Measurements from ENCODE around the gene EVI5.
"Not testable (repeated sequence)": the region's sequence is repeated elsewhere in the genome, so short reads cannot be mapped to it uniquely, and the experiment has no call there.

The EVI5 gene

DNA sequence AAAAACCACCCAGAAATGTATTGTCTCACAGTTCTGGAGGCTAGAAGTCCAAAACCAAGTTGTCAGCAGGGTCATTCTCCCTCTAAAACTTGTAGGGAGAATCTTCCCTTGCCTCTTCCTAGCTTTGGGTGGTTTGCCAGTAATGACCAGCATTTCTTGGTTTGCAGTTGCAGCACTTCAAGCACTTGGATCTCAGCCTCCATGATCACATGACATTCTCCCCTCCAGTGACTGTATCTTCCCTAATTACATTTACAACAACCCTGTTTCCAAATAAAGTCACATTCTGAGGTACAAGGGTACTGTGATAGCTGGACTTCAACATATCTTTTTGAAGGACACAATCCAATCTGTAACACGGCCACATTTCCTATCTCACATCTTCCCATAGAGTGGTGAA, 37.2 kb downstream of the EVI5 start:
- no peak for DNase-seq

DNA sequence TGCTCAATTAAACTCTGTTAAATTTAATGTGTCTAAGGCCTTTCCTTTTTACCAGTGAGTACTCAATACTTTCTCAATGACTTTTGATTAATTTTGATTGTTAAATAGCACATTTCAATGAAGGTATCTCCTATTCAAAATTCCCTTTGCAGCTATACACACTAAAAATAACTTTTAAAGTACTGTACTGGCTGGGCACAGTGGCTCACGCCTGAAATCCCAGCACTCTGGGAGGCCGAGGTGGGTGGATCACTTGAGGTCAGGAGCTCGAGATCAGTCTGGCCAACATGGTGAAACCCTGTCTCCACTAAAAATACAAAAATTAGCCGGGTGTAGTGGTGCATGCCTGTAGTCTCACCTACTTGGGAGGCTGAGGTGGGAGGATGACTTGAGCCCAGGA, 38.7 kb downstream of the EVI5 start:
- DNase-seq = not testable (repeated sequence)

DNA sequence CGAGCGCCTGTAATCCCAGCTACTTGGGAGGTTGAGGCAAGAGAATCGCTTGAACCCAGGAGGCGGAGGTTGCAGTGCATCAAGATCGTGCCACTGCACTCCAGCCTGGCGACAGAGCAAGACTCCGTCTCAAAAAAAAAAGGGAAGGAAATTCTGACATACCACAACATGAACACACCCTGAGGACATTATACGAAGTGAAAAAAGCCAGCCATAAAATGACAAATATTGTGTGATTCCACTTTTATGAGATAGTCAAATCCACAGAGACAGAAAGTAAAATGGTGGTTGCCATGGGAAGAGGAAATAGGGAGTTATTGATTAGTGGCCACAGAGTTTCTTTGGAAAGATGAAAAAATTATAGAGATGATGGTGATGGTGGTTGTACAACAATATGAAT, 41.7 kb downstream of the EVI5 start:
- DNase-seq = no peak

DNA sequence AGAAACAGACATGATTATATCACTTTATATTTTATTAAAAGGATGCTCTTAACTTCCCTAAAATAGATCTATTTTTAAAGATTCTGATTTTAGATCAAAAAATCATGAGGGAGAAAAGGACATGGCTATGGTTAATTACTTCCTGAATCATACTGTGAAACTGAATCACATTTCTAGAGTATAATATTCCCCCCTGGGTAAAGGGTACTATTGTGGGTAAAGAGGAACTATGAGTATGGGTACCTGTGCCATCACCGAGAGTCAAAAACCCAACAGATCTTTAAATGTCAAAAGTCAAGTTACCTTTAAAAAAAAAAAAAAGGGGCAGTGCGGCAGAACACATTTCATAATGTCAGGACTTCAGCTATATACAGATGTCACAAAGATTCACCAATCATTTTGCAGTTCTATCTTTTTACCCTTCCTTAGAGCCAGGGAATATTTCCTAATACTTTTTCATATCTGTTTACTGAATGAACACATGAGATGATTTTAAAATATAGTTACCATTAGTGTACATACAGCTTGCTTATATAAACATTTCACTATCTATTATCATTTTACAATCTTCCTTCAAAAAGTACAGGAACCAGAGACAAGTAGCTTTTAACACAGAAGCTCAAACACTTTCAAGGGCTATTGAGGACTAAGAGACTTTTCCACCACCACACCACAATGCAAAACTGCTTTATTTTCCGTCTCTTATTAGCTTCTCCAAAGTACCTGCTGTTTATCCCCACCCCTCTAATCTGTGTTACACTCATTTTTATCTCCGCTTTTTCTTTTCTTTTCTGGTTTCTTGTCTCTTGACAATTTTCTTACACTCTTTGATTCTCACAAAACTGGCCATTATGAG, 45.0 kb downstream of the EVI5 start:
- DNase-seq = no peak

DNA sequence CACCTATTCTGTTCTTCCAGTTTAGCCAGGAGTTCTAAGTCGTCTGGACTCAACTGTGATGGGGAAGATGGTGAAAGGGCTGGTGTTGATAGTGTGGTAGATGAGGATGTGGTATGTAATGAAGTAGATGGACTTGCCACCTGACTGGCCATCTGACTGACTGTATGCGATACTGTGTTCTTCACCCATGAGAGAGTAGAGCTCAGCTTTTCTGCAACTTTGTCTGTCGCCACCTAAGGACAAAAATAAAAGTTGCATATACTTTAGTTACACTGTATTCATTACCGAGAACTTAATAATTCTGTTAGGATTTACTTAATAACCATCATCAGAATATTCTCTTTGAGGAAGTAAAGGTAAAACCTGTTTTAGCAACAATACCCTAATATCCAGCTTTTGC, 48.5 kb downstream of the EVI5 start:
- DNase-seq = no peak

DNA sequence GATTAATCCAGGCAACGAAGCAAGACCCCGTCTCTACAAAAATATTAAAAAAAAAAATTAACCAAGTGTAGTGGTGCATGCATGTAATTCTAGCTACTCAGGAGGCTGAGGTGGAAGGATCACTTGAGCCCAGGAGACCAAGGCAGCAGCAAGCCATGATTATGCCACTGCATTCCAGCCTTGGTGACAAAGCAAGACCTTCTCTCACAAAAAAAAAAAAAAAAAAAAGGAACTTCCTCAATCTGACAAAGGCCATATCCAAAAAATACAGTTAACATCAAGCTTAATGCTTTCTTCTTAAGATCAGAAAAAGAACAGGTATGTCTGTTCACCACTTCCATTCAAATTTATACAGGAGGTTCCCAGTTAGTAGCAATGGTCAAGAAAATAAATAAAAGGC, 54.4 kb downstream of the EVI5 start:
- DNase-seq = no peak

DNA sequence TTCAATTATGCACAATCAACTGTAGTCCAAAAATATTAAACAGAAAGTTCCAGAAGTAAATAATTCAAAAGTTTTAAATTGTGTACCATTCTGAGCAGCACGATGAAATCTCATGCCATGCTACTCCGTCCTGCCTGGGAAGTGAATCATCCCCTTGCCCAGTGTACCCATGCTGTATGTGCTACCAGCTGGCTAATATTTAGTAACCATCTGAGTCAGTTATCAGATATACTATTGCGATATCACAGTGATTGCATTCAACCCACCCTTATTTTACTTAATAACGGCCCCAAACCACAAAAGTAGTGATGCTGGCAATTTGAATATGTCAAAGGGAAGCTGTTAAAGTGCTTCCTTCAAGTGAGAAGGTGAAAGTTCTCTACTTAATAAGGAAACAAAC, 56.2 kb downstream of the EVI5 start:
- DNase-seq = no peak

DNA sequence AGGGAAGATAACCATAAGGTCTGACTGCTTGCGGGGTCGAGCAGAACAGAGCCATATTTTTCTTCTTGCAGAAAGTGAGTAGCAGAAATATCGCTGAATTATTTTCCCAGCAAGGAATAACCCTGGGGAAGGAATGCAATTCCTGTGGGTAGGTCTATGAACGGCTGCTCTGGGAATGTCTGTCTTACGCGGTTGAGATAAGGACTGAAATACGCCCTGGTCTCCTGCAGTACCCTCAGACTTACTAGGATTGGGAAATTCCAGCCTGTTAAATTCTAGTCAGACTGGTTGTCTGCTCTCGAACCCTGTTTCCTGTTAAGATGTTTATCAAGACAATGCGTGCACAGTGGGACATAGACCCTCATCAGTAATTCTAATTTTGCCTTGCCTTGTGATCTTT, 61.2 kb downstream of the EVI5 start:
- peak; percentile 62 for DNase-seq

DNA sequence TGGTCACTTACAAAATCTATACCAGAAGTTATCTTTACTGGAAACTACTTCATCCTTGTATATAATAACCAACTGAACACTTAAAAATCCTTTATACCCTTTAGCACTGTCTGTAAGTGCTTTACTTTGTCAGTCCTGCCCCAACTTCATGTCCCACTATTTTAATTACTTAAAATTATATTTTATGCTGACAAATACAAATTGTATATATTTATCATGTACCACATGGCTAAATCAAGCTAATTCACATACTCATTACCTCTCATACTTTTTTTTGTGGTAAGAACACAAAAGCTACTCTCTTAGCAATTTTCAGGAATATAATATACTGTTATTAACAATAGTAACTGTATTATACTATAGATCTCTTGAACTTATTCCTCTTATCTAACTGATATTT, 63.0 kb downstream of the EVI5 start:
- DNase-seq = no peak

DNA sequence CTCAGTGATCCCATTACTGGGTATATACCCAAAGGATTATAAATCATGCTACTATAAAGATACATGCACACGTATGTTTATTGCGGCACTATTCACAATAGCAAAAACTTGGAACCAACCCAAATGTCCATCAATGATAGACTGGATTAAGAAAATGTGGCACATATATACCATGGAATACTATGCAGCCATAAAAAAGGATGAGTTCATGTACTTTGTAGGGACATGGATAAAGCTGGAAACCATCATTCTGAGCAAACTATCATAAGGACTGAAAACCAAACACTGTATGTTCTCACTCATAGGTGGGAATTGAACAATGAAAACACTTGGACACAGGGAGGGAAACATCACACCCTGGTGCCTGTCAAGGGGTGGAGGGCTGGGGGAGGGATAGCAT, 63.8 kb downstream of the EVI5 start:
- DNase-seq = not testable (repeated sequence)

DNA sequence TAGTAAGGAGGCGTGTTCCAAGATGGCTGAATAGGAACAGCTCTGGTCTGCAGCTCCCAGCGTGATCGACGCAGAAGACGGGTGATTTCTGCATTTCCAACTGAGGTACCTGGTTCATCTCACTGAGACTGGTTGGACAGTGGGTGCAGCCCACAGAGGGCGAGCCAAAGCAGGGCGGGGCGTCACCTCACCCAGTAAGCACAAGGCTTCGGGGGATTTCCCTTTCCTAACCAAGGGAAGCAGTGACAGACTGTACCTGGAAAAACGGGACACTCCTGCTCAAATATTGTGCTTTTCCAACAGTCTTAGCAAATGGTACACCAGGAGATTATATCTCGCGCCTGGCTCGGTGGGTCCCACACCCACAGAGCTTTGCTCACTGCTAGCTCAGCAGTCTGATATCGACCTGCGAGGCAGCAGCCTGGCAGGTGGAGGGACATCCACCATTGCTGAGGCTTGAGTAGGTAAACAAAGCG, 69.4 kb downstream of the EVI5 start:
- not testable (repeated sequence) for DNase-seq

DNA sequence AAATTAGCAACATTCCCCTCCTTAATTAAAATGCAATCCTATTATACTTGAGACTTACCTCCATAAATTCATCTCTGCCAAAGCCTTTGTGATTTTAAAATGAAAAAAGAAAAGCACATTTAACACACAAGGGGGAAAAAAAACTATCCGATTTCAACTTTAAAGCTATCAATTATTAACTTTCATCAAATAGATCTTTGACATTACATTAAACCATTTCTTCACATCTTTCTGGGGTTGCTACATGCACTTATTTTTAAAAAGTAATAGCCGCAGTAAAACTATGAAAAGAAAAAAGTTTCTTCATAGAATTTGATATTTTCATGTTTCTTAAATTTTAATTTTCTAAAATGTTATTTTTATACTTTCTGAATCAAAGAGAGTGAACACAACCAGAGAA, 71.0 kb downstream of the EVI5 start:
- no peak for DNase-seq

DNA sequence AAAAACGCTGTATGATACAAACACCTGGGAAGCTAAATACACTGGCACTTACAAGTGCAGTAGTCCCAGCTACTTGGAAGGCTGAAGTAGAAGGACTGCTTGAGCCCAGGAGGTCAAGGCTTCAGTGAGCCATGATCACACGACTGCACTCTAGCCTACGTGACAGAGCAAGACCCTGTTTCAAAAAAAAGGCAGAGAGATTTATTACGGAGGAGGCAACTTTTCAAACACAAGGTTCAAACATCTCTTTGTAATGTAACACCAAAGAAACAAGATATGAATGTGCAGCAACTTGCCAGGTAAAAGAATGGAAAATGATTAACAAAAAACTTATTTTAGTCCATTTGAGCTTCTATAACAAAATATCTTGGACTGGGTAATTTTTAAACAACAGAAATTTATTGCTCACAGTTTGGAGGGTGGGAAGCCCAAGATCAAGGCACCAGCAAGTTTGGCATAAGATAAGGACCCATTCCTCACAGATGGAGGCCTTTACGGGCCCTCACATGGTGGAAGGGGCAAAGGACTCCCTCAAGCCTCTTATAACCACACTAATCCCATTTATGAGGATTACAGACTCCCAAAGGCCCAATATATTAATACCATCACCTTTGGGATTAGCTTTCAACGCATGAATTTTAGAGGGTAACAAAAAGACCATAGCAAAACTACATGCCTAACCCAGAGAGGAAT, 73.3 kb downstream of the EVI5 start:
- DNase-seq = no peak

DNA sequence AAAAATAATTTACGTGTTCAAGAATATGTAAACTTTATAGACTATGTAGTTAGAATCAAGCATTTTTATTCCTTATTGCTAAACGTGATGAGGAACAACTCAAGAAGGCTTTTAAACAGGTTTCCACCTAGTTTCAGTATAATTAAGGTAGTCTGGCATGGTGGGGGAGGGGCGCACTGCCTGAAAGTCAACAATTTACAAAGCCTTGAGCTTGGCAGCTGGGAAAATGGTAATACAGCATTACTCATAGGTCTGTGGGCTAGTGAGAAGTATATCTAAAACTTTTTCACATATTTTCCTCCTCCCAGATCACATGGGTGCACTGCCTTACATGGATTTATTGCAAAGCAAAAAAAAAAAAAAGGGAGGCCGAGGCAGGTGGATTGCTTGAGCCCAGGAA, 75.2 kb downstream of the EVI5 start:
- DNase-seq = peak; percentile 72

DNA sequence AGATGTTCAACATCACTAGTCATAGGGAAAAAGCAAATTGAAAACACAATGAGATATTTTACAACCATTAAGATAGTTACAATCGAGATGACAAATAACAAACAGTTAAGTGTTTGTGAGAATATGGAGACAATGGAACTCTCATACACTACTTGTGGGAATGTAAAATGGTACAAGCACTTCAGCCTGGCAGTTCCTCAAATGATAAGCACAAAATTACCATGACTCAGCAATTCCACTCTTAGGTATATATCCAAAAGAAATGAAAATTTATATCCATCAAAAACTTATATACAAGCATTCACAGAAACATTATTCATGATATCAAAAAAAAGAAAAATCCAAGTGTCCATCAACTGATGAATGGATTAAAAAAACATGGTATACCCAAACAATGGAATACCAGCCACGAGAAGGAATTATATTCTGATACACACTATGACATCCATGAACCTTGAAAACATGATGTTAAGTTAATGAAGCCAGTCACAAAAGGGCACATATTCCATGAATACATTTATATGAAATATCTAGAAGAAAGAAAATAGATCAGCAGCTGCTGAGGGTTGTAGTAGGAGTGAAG, 76.4 kb downstream of the EVI5 start:
- no peak for DNase-seq

DNA sequence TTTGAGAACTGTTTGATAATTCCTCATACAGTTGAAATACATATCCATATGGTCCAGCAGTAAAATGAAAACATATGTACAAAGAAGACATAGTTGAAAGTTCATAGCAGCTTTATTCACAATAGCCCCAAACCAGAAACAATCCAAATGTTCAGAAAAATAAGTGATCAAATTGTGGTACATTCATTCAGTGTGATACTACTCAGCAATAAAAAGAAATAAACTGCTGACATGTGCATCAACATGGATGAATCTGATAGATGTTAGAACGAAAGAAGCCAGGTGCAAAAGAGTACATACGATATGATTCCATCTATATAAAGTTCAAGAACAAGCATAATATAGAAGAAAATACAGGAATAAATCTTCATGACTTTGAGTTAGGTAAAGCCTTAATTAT, 77.2 kb downstream of the EVI5 start:
- DNase-seq = no peak

DNA sequence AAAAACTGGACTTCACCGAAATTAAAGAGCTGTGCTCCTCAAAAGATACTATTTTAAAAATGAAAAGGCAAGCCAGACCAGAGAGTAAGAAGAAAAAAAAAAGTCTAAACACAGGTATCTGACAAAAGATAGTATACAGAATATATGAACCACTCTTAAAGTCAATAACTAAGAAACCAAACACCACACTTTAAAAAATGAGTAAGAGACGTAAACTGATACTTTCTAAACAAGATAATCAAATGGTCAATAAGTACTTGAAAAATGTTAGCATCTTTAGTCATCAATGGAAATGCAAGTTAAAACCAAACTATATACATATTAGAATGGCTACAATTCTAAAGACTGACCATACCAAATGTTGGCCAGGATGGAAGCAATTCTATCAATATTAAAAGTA, 77.6 kb downstream of the EVI5 start:
- DNase-seq = no peak

DNA sequence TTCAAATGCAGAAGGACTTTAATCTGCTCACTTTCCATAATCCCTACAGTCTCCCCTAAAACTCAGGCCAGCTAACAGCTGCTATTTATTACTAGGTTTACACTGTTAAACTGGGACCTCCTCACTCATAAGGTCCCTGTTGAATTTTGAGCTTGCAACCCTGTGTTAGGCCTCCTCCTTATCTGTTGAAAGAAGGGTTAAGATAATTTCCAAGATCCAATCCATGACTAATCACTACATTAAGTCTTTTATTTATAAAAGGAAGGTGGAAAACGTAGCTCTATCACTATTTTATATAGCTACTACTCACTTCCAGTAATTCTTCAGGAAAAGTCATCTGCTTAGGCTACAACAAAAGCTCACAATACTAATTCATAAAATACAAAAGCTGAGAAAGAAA, 79.5 kb downstream of the EVI5 start:
- no peak for DNase-seq

DNA sequence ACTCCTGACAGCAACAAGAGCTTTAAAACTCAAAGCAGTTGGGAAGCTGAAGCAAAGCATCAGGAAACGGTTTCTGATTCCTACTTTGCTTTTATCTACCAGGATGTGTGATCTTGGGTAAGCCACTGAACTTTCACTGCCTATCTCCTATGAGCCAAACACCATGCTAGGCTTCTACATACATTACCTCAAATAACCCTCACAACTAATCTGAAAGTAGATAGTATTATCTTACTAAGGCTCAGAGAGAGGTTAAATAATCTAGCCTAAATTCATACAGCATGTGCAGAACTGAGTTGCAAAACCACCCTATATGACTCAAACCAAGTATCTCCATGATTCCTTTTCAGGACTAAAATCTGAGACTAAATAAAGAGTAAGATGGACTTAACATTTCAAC, 83.8 kb downstream of the EVI5 start:
- no peak for DNase-seq

DNA sequence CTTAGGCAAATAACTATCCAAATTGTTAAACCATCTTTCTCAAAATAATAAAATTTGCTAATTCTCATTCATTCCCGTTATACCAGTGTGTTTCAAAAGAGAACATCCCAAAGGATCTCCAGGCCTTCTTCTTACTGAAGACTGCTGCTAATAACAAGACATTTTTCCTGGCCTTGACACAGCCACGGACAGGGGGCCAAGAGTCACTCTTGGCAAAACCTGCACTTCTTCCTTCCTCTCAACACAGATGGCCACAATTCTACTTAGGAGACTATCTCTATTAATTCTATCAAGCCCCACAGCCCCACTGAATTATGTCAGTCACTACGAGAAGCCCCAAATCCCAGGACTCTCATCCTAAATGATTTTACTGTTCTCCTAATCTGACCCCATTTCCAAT, 86.0 kb downstream of the EVI5 start:
- no peak for DNase-seq

DNA sequence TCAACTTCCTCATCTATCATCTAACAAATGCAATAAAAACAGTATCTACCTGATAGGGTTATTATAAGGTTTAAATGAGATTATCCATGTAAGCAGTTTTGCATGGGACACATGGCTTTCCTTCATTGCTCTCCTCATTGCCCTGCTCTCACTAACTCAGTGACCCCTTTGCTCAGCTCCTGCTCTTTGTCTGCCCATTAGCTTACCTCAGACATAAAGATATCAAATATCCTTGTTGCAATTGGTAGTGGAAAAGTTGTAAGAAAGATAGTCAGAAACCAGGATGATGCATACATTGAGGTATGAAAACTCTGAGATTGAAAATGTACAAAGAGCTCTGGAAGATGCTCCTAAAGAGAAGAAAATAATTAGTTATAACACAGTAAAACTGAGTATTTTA, 89.8 kb downstream of the EVI5 start:
- no peak for DNase-seq

DNA sequence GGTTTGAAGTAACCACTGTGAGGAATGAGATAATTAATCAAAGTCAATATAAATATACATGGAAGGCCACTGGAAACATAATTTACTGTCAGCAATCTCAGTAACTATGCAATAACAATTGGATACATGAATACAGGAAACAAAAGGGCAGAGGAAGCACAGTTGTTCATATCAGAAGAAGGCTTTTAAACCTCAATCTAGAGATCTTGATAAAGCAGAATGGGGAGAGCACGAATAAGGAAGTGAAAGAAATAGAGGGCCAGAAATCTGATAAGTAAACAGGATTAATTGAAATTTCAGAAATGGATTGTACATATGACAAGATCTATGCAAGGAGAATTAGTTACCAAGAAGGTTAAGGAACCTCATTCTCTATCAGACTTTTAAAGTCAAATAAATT, 93.0 kb downstream of the EVI5 start:
- no peak for DNase-seq

DNA sequence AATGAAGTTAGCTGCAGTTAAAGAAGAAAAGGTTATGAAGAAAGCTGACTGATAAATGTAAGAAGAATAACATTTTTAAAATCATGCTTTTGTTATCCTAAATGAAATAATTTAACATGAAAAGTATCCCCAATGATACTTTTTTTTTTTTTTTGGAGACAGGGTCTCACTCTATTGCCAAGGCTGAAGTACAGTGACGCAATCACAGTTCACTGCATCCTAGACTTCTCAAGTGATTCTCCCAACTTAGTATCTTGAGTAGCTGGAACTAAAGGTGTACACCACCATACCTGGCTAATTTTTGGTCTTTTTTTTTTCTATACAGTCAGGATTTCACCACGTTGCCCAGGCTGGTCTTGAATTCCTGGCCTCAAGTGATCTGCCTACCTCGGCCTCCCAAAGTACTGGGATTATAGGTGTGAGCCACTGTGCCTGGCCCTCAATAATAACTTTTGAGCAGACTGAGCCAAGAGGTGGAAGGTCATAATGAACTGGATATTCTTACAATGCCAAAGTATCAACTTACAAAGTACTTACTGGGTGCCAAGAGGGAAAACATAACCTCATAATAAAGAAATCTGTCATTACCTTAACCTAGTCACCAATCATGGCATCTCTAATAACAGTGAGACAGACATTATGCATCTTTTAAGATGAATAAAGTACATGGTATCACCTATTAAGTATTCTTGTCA, 94.5 kb downstream of the EVI5 start:
- DNase-seq = no peak

DNA sequence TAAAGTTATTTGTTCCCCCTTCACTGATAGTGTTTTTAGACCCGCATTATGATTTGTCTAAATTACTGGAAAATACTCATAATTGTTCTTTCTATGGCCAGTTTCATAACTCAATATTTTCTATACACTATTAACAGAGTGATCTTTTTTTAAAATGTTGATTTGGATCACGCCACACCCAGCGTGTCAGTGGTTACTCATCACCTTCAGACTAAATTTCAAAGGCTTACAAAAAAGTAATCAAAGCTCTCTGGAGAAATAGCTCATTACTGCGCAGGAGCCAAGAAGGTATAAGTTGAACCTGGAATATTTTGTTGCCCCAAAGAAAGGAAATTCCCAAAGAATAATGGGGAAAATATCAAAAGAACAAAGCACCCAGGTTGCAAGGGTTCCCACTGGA, 104.9 kb downstream of the EVI5 start:
- DNase-seq = no peak

All from islet precursor cell (in vitro differentiated cells).